DMS 273 (cell line): Measurements from ENCODE around the gene CXADR.
"Not testable (repeated sequence)": the region's sequence is repeated elsewhere in the genome, so short reads cannot be mapped to it uniquely, and the experiment has no call there.

Experiments used
- DNase-seq: peaks from one replicate; lab custom pipeline; 2025; ENCODE audit not compliant: unreplicated experiment; lab: John Stamatoyannopoulos, UW

Gene CXADR

GRCh38 chr21:17501107-17502006 lies 11.5 kb upstream of the CXADR start:
- no peak for DNase-seq

- DNase-seq = not testable (repeated sequence)
Observed at GRCh38 chr21:17502985-17503384, 9.9 kb upstream of the CXADR start.

- no peak for DNase-seq
Observed at GRCh38 chr21:17506951-17507350, 5.9 kb upstream of the CXADR start.

- no peak for DNase-seq
Observed at GRCh38 chr21:17507591-17507990, 5.3 kb upstream of the CXADR start.

- DNase-seq = peak; percentile 71
Observed at GRCh38 chr21:17513214-17514123, 626 bp downstream of the CXADR start.

GRCh38 chr21:17514124-17514845 lies 1.4 kb downstream of the CXADR start:
- peak; percentile 47 for DNase-seq

- not testable (repeated sequence) for DNase-seq
Observed at GRCh38 chr21:17517008-17517407, 4.2 kb downstream of the CXADR start.

- DNase-seq = no peak
Observed at GRCh38 chr21:17519208-17519738, 6.4 kb downstream of the CXADR start.

- DNase-seq = no peak
Observed at GRCh38 chr21:17519965-17520609, 7.2 kb downstream of the CXADR start.

- no peak for DNase-seq
Observed at GRCh38 chr21:17523007-17523451, 10.2 kb downstream of the CXADR start.

GRCh38 chr21:17523979-17524494 lies 11.2 kb downstream of the CXADR start:
- not testable (repeated sequence) for DNase-seq

- DNase-seq = no peak
Observed at GRCh38 chr21:17524635-17525034, 11.8 kb downstream of the CXADR start.

GRCh38 chr21:17526776-17527175 lies 13.9 kb downstream of the CXADR start:
- DNase-seq = no peak

GRCh38 chr21:17527240-17527639 lies 14.4 kb downstream of the CXADR start:
- peak; percentile 12 for DNase-seq

- no peak for DNase-seq
Observed at GRCh38 chr21:17527711-17528110, 14.9 kb downstream of the CXADR start.

GRCh38 chr21:17529648-17530047 lies 16.8 kb downstream of the CXADR start:
- no peak for DNase-seq

GRCh38 chr21:17532292-17532691 lies 19.4 kb downstream of the CXADR start:
- no peak for DNase-seq

- DNase-seq = no peak
Observed at GRCh38 chr21:17536381-17536780, 23.5 kb downstream of the CXADR start.

- DNase-seq = no peak
Observed at GRCh38 chr21:17537299-17537698, 24.5 kb downstream of the CXADR start.

- DNase-seq = no peak
Observed at GRCh38 chr21:17538576-17538975, 25.7 kb downstream of the CXADR start.
